ENCODE measurements around the gene SPDYE4.

GRCh38 chr17:8735336-8735939, 22.9 kb downstream of the SPDYE4 start:
- no peak for TF ChIP-seq GATA2 (IDR thresholded peaks at IDR 0.05; ENCODE audit: low read depth, low read length)
- TF ChIP-seq GATA3 (IDR thresholded peaks at IDR 0.05; ENCODE audit: low read depth, low read length): no peak
